RPMI8226 (cell line): ENCODE results near the gene TRERF1.

Experiments used
- DNase-seq: peaks from one replicate; pipeline ENCODE4 v3.0.0-alpha.2; 2015

TRERF1 gene

GRCh38 chr6:42176981-42177380, 274.7 kb downstream of the TRERF1 start:
- no peak for DNase-seq

GRCh38 chr6:42175860-42176259, 275.9 kb downstream of the TRERF1 start:
- no peak for DNase-seq
